C4-2B (cell line): Measurements from ENCODE around the gene INMT.

ENCODE experiments used
- CTCF ChIP-seq: fragments of 450-650 bp; conservative IDR thresholded peaks from 2 replicates; pipeline ENCODE4 v1.5.1; 2017; ENCODE audit warnings: mild to moderate bottlenecking
- ZFX ChIP-seq: fragments of 450-650 bp; IDR thresholded peaks from 2 replicates; pipeline ENCODE4 v1.6.1; 2017

- TF ChIP-seq CTCF (no peak), ZFX (no peak)
These were observed 1.9 kb upstream of the INMT start for GRCh38 chr7:30750010-30750409.
